Stimulated activated CD4-positive, alpha-beta T cell treated with anti-CD3 and anti-CD28 coated beads, TNF-alpha, amount 100 ng/mL, for 24 hours (primary cell): ENCODE measurements around the gene OPRM1.

ENCODE experiments used
- DNase-seq, 3 experiments: peaks; one replicate each; pipeline ENCODE4 v3.0.0-alpha.2; 2020; ENCODE audit warnings: low read depth in 3 of 3

Gene OPRM1

DNA sequence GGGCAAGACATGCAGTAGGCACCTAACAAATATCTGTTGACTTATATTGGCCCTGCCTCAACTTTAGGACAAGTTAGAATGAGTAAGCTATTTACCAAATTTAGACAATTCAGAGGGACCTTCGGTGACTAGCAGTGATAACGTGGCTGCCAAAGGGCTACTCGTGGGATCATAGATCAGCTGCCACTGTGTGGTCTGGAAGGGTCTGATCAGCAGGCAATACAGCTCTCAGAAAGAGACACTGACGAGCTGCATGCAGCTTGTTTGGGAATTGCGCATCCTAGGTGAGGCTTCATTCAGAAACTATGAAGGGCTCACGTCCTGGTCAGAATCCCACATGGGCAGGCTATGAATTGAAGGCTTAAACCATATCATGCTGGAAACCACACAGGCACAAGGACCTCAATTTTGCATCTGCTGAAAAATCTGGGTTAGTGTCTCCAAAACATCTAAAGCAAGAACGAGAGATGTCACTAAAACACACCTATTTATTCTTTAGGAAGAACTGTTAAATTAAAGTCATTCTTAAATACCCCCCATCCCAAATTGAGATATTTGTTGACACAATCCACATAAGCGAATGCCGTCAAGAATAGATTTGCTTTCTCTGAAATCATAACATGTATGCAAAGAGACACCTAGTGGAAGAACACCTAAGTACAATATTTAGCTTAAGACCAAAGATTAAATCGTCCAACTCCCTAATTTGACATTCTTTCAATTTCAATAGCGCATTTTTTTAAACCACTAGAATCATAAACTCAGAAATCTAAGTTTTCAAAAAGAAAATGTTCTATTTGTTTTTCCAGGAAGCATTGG is 238.0 kb downstream of the OPRM1 start:
- DNase-seq = no peak

DNA sequence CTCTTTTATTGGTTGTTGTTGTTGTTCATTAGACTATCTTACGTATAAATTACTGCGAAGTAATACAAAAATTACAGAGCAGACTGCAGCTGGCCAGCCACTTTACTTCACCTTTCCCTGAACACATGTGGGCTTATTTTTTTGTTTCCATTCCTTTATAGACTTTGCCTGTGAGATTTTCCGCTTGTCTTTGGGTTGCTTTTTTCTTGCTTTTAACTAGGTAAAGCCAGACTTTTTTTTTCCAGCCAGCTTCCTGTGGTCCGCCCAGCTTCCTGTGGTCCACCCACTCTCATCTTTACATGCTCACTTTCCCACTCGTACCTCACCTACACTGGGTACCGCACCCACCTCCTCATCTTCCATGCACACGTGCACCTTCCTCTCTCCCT is 238.6 kb downstream of the OPRM1 start:
- peak in 1 of 3 experiments; percentile 31 for DNase-seq

DNA sequence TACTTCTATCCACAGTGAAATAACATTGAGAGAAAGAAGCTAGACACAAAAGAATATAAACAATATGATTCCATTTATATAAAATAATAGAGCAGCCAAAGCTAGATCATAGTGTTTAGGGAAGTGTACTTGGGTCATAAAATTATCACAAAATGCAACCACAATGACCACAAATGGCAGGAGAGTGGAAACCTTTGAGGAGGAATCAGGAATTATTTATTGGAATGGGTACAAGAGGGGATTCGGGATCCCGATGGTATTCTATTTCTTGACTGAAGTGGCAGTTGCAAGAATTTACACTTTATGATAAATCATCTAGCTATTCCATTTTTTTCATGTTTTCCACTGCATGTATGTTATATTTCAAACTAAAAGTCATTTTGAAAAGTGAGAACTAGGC is 241.5 kb downstream of the OPRM1 start:
- no peak for DNase-seq

DNA sequence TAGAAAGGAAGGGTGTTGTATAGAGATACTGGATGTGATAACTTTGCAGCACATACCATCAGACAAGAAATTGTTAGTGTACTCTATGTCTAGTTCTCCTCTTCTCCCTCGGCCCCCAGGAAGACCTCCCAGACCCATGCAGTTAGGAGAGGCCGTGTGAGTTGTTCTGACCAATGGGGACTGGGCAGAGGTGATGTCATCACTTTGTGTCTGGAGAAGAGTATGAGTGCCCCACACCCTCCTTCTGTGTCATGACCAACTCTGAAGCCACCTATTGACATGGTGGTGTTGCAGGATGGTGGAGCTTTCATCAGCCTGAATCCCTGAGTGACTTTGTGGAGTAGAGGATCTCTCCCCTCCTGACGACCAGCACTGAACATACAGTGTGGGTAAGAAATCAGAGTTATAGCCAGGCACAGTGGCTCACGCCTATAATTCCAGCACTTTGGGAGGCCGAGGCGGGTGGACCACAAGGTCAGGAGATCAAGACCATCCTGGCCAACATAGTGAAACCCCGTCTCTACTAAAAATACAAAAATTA is 245.3 kb downstream of the OPRM1 start:
- DNase-seq = no peak

DNA sequence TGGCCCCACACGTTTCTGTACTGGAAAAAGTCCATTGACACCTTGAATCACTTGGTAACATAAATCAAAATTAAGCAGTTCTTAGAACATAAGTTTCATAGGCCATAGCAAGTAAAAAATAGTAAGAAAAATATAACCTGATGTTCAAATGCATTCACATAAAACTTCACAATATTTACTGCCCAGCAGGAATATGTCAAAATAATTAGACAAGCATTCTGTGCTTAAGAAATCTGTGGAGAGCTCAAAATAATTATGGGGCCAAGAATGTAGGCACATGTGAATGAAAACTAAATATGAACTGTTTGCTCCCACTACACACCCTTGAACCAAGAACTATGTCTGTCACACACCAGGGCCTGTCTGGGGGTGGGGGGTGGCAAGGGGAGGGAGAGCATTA is 246.8 kb downstream of the OPRM1 start:
- DNase-seq = no peak

DNA sequence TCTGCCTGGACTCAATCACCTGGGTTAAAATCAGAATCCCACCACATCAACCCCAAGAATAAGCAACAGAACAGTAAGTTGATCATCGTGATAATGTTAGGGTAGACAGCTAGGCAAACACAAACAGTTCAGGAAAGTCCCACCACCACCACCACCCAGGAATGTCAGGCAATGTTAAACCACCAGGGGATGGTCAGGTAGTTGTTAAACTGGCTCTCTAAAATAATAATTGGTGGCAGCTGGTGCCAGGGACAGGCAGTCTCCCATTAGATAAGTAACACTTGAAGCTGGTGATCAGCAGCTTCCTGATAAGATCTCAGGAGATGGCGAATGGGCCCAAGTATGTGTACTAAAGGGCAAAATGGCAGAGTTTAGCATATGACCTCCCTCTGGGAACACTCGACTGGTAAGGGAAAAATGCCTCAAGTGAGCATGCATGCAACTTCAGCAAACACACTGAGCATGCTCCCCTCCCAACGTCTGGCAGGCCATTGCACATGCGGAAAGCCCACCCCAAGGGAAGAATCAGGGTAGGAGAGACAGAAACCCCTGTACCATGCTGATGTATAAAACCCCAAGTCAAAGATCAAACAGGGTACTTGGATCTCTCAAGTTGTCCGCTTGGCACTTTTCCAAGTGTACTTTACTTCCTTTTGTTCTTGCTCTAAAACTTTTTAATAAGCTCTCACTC is 250.9 kb downstream of the OPRM1 start:
- DNase-seq = no peak

DNA sequence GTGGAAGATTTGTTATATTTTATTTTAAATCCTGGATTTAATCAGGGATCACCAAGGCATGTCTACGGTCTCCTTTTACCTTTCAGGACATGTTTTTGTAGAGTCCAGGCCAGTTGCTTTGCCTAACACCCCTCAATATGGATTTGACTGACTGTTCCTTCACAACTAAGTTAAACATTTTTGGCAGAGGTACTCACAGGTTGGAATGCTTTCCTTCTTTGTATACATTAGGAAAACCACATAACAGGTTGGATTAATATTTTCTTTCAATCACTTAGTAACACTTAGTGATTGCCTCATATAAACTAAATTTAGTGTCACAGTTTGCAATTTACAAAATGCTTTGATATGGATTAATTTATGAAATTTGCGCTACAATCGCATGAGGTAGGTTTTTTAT is 253.0 kb downstream of the OPRM1 start:
- no peak for DNase-seq

DNA sequence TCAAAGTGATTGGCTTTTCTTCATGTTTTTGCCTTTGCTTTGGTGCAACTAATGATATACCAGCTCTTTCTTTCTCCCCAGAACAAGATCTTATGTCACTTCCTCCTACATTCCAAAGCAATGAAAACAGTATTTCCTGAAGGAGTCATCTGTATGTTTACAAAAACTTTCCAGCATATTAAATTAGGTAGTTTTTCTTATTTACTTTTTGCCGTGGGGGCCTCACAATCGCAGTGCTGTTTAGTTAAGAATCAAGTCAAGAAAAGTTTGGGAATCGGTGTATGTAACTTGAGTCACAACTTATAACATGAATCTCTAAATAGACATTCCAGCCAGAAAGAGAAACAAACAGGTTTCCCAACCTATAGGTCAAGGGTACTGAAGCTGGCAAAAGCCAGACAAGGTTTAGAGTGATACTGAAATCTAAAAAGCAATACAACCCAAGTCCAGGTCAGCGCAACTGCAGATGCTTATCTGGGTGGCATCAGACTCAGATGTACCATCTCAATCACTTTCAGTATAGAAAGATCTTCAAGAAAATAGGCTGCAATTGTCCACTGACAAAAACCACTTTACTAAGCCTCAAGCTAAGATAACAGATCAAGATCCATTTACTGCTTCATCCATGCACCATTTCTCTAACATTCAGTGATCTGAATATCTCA is 253.9 kb downstream of the OPRM1 start:
- DNase-seq = no peak

DNA sequence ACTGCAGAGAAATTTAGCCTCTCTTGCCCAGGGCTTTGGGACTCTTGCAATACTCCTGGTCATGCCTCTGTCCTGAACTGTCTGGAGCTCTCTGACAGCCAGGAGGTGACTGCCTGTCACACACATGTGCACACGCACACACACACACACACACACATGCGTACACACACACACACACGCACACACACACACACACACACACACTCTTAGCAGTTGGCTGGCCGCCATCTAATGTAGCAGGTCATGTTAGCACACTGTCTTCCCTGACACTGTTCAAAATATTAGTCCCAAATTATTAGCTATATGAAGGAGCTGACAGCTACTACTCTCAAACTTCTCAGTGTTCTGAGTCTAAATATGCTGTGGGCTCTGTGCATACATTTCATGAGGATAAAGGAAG is 256.7 kb downstream of the OPRM1 start:
- no peak for DNase-seq
